NCI-H2196 (cell line): ENCODE results near the gene PEX14.

Experiments
- DNase-seq: peaks from one replicate; lab custom pipeline; 2025; ENCODE audit not compliant: unreplicated experiment; lab: John Stamatoyannopoulos, UW

Gene PEX14

DNA sequence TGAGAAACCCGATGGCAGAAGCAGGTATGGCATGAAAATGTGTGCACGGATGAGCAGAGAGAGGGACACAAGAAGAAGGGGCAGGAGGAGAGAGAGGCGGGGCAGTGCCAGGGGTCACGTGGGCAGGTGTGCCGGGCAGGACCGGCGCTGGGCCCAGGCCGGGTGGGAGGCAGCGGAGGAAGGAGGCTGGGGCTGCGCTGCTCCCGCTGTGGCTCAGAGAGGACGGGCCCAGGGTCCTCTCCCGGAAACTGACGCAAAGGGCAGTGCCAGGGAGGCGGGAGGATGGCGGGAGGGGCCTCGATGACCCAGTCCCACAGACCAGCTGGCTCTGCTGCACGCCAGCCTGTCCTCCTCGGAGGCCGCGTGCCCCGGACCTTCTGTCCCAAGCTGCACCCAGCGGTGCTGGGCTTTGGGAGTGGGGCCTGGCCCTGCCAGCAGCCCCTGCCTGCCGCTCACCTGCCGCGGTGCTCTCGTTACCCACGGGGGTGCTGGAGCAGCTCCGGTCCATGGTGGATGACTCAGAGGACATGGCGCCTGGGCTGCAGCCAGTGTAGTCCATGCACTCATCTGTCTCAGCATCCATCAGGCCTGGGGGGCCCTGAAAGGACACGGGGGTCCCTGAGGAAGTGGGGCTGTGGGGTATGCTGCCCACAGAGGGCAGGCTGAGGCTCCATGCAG lies 167.8 kb downstream of the PEX14 start:
- no peak for DNase-seq

DNA sequence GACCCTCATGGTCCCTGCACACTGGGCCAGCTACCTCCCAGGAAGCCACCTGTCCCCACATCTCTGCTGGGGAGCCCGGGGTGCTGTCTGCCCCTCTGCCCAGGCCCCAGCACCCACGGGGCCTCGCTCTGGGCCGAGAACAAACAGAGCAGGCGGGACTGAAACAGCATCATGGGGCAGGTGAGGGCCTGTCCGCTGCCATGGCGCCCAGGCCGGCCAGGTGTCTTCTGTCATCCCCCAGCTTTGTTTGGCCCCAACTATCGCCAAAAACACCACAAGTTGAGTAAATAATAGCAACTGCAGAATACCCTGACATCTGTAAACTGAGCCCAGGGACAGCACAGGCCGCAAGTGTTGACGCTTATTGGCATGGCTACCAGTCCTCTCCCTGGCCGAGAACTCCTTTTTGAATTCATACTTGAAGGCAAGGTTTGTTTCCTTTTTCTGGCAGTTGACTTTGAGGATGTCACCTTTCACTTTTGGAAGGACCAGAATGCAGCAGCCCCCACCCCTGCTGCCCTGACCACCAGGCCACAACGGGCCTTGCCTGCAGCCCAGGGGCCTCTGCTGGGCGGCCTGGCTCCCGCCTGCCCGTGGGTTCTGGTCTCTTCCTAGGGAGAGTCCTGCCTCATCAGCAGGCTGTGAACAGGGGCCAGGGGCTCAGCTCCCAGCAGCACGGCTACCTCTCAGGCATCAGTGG lies 169.0 kb downstream of the PEX14 start:
- peak; percentile 76 for DNase-seq

DNA sequence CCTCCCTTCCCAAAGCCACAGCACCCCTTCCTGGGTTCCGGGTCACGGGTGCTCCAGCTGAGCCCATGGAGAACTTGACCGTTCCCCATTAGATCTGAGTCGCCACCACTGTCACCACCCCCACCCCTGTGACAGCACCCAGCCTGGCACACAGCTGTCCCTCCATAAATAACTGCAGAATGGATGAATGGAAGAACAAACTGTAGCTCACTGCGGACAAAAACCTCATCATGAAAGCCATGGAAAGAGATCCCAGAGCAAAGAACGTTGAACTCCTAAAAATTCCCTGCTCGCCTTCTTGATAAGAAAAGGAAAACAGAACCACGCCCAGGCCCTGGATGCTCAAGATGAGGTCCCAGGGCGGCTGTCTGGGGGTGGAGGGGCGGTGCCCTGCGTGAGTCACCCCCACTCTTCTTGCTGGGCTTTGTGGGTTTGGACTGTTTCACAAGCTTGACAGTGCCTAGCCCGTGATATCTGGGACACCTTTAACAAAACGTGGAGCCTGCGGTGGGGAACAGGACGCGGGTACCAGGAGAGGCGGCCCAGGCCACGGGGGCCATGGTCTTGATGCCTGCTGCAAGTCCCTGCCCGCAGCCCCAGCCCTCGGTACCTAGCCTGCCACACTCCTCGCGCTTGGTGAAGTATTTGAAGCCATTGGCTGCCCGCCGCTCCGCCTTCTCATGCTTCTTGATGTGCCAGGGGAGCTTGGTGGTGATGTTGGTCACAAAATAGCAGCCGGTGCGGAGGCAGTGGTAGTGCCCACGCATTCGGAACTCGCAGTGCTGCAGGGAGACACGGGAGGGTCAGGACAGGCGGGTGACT lies 169.8 kb downstream of the PEX14 start:
- no peak for DNase-seq

DNA sequence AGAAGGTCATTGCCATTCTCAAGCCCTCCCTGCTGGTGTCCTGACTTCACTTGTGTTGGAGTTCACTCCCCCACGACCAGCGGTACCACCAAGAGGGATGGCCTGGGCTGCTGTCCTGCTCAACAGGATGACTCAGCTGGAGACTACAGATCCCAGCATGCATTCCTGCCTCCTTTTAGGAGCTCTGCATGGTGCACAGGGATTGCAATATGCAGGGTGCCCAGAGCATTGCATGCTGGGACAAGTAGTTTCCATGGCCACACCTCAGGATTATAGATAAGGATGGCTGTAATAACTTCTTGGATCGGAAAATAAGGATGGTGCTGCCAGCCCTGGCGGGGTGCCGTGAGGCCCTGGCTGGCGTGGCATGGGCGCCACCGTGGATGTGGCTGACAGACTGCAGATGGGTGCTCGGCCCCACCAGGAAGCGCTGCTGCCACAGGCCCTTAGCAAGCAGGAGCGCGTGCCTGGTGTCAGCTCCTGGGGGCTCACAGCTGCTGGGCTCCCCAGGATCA lies 171.7 kb downstream of the PEX14 start:
- DNase-seq = no peak

DNA sequence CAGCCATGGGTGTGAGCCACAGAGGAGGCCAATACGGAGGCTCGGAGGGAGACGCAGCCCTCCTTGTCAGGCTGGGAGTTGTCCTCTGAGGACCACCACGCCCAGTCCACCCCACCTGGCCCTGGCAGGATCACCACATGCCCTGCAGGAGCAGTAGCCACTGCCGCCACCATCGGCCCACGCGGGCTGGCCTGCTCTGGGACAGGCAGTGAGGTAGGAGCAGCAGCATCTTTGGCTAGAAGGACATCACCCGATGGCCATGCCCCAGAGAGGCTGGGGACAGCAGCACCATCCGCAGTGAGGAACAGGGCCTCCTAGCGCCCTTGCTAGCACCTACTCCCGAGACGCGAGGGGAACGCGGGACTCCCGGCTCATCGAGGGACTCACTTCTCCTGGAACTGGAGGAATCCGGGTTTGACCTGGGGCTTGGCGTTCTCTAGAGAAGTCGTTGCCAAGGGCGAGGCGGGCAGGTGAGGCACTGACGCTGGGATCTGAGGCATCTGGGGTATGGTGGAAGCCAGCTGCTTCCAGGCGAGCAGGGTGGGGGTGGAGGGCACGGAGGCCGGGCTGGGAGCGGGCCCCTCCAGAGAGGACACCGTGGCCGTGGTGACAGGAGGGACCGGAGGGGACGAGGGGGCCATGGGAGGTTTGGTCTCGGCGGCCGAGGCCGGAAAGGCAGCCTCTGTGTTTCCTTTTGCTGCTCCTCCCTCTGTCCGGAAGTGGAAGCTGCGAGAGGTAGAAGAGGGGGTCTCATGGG lies 172.8 kb downstream of the PEX14 start:
- DNase-seq = no peak

DNA sequence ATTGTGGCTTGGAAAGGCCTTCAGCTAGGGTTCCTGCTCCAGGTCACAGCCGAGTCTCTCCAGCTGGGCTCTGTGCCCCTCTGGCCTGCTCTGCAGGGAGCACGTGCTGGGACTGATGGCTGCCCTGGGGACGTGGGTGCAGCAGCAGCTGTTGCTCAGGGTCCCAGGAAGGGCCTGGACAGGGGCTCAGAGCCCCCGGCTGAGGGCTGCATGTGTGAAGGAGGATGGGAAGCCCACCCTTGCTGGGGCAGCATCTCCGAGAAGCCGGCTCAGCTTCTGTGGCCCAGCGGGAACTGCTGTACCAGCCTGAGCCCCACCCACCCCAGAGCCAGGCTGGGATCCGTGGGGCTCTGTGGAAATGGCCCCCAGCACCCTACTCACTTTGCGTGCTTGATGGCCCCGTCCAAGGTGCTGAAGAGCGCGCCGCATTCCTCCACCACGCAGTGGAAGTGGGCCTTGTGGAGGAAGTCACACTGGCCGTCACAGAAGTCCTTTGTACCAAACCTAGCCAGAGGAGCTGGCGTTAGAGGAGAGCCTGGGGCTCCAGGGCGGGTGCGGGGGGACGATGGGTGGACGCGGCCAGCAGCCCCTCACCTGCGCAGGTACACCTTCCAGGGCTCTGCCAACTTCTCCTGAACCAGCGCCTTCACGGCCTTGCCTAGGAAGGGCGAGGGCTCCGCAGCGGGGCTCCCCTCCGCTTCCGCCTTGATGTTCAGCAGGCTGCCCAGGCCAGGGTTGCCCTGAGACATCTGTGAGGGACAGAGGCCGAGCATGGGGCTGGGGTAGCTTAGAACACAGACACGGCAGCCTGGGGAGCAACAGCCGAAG lies 174.2 kb downstream of the PEX14 start:
- DNase-seq = no peak

DNA sequence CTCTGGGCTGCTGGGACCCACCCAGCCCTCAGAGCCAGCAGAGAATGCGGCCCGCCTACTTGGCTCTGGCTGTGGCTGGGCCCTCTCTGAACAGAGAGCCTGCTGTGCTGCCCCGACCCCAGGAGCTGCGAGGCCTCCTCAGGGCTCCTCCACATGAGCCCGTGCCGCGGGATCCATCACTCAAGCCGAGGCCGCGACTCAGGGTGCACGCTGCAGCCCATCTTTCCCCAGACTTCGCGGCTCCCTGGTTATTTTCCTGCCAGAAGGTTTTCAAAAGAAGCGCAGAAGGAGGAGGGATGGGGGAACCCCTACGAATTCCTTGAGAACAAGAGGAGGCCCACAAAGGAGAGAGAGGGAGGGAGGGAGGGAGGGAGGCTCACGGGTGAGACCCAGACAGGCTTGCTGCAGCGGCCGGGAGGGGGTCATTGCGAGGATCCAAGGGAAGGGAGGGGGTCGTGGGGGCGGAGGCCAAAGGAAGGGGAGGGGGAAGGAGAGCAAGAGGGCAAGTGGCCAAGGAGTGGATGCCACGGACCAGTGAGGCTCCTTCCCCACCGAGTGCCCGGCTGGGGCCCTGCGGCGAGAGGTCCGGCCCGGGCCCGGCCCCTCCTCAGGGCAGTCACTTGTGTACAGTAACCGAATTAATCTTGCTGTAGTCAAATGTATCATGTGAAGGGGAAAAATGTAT lies 174.9 kb downstream of the PEX14 start:
- DNase-seq = no peak

DNA sequence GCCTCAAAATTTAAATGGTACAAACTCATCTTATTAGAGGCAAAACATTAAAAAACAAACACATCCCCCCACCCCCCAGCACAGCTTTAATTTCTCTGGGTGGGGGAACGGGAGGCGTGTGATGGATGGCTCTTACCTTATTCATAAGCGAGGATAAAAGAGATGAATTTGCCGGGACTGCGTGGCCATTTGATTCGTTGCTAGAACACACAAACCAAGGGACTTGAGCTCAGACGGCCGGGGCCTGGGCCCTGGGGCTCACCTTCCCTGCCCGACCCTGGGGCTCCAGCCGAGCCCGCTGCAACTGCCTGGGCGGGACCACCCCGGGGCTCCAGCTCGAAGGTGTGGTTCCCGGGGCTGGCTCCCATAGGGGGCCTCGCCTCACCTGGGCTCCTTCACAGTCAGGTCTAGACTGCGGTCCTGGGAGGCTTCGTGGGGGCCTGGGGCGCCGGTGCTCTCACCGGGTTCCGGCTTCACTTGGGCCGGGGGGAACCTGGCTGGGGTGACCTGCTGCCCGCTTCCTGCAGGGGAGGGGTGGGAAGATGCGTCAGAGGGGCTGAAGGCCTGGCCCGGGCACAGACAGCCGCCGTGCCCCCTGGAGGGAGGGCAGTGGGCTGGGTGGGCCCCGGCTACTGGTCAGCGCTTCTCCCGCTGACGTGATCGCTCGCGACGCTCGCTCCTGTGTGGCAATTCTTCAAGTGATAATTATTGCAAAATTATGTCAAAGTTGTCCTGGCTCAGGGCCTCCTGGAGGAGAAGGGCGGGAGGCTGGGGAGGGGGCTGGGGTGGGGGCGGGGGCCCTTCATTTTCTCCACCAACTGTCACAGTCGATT lies 176.0 kb downstream of the PEX14 start:
- DNase-seq = no peak

DNA sequence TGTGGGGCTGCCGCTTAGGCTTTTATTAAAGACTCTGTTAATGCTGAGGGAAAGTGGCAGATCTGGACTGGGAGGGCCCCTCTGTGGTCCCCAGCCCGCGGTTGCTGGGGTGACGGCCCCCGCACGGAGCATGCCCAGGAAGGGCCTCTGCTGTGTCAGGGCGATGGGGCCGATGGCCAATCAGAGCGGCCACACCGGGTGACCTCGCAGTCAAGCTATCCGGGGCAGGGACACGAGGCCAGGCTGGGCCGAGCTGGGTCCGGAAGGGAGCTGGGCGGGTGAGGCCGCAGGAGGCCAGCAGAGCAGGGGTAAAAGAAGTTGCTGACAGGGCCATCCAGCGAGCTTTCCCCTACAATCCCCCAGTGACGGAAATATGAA lies 176.6 kb downstream of the PEX14 start:
- DNase-seq = no peak

DNA sequence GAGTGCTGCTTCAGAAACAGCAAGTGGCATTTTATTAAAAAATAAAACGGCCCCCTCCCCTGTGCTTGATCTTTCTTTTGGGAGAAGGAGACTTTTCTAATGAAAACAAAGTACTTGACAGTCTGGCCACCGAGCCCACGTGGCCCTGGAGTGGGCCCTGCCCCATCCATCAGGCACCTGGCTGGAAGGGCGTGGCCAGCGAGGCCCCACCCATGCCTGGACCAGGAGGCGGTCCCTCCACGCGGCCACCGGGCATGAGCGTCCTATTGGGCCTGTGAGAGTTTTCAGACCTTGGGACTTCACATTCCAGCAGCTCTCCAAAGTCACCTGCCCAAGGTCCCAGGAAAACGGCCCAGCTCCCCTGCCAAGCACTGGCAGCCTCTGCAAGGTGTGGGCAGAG lies 177.0 kb downstream of the PEX14 start:
- no peak for DNase-seq

DNA sequence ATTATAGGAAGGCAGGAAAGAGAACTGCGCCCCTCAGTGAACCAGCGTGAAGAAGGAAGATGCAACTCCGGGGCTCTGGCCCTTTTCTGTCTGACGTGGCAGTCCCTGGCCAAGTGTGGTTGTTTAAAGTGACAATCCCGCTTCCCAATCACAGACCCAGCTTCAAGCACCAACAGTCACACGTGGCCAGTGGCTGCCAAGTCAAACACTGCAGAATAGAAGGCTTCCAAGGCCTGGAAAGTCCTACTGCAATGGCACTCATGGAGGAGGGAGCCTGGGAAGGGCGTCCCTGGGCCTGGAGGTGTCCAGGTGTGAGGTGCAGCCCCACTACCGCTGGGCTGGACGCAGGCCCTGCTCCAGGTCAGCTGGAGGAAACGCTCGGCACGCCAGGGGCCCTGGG lies 177.9 kb downstream of the PEX14 start:
- no peak for DNase-seq

DNA sequence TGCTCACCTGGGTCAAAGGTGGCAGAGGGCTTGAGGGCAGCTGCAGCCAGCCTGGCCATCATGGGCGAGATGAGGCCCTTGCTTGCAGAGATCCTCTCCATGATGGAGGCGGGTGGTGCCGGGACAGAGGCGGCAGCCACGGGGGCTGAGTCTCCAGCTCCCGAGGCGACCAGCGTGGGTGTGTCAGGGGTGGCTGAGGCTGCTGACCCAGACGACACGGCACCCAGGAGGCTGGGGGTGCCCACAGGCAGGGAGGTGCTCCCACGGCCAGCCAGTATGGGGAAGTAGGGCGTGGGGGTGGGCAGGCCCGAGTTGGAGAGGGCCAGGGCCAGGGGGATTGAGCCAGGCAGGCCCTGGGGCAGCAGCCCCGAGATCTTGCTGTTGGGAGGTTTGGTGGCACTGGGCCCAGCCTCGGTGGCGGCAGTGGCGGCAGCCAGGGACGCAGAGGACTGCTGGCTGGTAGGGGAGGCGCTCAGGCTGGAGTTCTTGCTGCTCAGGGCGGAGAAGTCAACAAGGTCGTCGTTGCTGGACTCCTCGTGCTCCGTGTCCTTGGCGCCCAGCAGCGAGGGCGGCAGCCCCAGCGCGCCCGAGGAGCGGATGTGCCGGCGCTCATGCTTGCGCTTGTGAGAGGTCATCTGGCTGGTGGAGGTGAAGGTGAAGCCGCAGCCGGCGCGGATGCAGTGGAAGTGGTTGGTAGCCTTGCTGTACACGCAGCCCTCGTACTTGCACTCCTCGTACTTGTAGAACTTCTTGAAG lies 178.8 kb downstream of the PEX14 start:
- no peak for DNase-seq

DNA sequence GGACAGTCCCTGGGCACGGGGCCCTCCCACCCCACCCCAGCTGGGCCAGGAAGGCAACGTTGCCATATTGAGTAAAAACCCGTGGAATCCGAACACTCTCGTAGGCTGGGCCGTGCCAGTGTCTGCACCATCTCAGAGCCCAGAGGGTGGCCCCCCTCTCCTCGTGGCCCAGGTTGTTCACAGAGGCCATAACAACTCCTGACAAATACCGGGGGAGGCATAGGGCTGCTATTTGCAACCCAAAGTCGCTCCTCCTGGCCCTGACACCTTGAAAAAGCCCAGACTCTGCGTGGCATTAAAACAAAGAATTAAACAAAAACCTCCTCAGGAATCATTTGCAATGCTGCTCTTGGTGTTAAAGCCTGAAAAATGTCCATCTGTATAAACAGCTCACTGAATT lies 180.3 kb downstream of the PEX14 start:
- no peak for DNase-seq

DNA sequence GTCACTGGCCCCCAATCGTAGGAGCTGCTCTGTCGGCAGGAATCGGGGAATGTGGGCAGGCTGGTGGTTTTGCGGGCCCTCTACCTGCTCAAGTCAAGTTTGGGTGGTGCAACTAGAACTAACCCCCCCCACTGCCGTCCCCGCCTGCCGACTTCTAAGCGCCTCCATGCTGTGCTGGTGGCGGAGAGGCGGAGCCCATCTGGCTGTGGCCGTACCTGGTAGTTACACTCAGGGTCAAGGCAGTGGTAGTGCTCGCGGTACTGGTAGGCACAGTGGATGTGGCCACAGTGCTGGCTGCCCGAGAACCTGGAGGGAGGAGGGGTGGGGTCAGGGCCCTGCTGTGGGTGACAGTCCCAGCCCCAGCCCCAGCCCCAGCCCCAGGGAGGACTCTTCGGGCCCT lies 181.7 kb downstream of the PEX14 start:
- no peak for DNase-seq

DNA sequence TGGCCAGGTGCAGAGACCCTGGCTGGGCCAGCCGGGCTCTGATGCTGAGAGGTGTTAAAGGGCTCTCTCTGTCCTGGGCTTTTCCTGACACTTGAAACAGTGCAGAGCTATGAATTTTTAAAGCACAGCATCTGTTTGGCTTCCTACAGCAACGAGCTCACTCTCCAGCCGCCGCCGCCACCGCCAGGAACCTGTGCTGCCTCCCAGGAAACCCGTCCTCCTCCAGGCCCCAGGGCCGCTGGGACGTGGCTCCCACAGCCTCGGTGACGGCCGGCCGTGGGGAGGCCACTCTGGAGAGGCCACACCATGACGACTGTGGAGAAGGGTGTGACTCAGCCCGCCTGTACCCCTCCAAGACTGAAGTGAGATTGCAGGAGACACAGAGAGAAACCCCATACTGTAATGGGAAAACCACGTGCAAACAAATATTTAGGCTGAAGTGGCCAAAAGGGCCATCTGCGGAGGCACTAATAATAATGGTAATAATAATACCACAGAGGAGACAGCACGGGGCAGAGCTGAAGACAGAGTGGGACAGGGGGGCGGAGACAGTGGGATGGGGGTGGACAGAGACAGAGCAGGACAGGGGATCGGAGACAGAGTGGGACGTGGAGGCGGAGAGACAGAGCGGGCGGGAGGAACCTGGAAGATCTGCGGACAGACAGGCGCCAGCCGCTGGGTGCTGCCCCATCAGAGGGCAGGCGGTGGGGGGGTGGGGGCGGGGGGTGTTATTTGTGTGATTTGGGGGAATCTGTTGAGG lies 182.5 kb downstream of the PEX14 start:
- DNase-seq = no peak

DNA sequence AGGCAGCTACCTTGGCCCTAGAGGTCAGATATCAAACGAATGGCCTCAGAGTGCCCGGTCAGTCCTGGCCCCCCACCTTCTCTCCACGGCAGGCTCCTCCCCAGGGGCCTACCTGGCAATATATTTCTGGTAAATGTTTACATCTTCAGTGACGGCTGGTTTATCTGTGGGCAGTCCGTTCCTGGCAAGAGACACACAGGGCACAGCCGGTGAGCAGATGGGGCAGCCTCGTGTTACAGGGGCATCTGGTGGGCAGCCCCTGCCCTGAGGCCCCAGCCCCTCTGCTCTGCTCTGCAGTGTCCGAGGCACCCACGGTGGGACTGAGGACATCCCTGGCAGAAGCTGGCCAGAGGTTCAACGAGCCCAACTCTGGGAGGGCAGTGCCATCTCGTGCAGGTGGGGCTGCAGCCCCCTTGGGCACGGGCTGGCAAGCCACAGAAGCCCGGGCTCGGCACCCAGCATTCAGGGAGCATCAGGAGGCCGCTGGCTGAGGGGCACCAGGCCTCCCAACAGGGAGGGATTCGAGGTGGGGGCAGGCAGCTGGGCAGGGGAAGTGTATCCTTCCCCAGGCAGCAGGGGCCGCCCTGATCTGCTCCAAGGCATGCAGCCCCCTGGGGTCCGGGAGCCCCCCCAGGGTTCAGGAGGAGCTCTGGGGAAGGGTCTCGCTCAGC lies 183.8 kb downstream of the PEX14 start:
- no peak for DNase-seq

DNA sequence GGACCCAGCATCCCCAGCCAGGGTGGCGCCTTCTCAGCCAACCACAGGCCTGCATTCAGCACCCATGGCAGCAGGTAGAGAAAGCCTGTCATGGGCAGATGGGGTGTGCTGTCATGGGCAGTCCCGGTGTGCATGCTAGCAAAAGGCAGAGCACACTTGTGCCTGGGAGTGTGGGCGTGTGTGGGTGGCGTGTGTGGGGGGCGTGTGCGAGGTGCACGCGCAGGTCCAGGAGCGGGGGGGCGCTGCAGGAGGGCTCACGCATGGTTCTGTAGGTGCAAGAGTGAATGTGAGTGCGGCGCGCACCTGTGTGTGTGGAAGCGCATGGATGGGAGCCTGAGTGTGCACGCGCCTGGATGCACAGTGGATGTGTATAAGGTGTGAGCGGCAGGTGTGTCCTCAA lies 184.5 kb downstream of the PEX14 start:
- DNase-seq = no peak
